Measurements from ENCODE around the gene MIPOL1. TPM values are rescaled to one million over a fixed set of nuclear protein-coding genes. Genes with fewer than 3 reads are reported as not detected.

MIPOL1 gene
- total RNA-seq, 4 donors from 2014 or later = 4.8 to 21.5 (median 11.8) TPM

GRCh38 chr14:37343307-37344094 is 145.8 kb downstream of the MIPOL1 start:
- intact Hi-C loops (cut with DNase I; ENCODE audit: low total_unique reads) = no loop called here
- WGBS, 2 donors (ENCODE audit: low coverage in 1 of 2) = 26 to 31% methylated on average over 3 of the region's 3 CpGs
- in situ Hi-C loops (cut with MboI; ENCODE audit: low pct_ligation_motif_present in 1 of 4, low pct_unique_long_range_greater_than_20kb in 1 of 4, low sequenced_read_pairs in 3 of 4) = no loop called here
- Histone ChIP-seq H3K9me3 (no peaks in the 10 kb centered on the region), H3K27ac (no peak overlapping the region), H3K36me3 (no peaks in the 10 kb centered on the region), H3K4me3 (no peak overlapping the region), H3K27me3 (no peaks in the 10 kb centered on the region), H3K4me1 (peaks cover 0 to 6% (median 0%) of the 10 kb centered on the region in 4 donors)
- TF ChIP-seq POLR2A (IDR thresholded peaks at IDR 0.05) (no peak), POLR2AphosphoS5 (IDR thresholded peaks at IDR 0.05) (no peak), CTCF (IDR thresholded peaks at IDR 0.05) (no peak), EP300 (IDR thresholded peaks at IDR 0.05; ENCODE audit: low read depth) (no peak)
- DNase-seq = no peak

GRCh38 chr14:37363661-37364060 is 165.9 kb downstream of the MIPOL1 start:
- Histone ChIP-seq H3K27me3 (no peaks in the 10 kb centered on the region), H3K36me3 (no peaks in the 10 kb centered on the region), H3K4me1 (no peaks in the 10 kb centered on the region), H3K27ac (no peak overlapping the region), H3K4me3 (no peak overlapping the region), H3K9me3 (peaks cover 0 to 3% of the 10 kb centered on the region in 2 donors)
- in situ Hi-C loops (cut with MboI; ENCODE audit: low pct_ligation_motif_present in 1 of 4, low pct_unique_long_range_greater_than_20kb in 1 of 4, low sequenced_read_pairs in 3 of 4) (no loop called here), intact Hi-C loops (cut with DNase I; ENCODE audit: low total_unique reads) (no loop called here)
- WGBS, 2 donors (ENCODE audit: low coverage in 1 of 2) = 89% methylated on average over 9 of the region's 9 CpGs; no CpG with 5 or more reads in 1 of the 2 donors
- DNase-seq = no peak
- TF ChIP-seq EP300 (IDR thresholded peaks at IDR 0.05; ENCODE audit: low read depth) (no peak), POLR2A (IDR thresholded peaks at IDR 0.05) (no peak), CTCF (IDR thresholded peaks at IDR 0.05) (no peak), POLR2AphosphoS5 (IDR thresholded peaks at IDR 0.05) (no peak)

GRCh38 chr14:37369425-37369824 is 171.7 kb downstream of the MIPOL1 start:
- Histone ChIP-seq H3K27ac (no peak overlapping the region), H3K4me3 (no peak overlapping the region), H3K4me1 (no peaks in the 10 kb centered on the region), H3K27me3 (no peaks in the 10 kb centered on the region), H3K36me3 (no peaks in the 10 kb centered on the region), H3K9me3 (peaks cover 0 to 3% of the 10 kb centered on the region in 2 donors)
- DNase-seq = no peak
- in situ Hi-C loops (cut with MboI; ENCODE audit: low pct_ligation_motif_present in 1 of 4, low pct_unique_long_range_greater_than_20kb in 1 of 4, low sequenced_read_pairs in 3 of 4) (no loop called here), intact Hi-C loops (cut with DNase I; ENCODE audit: low total_unique reads) (no loop called here)
- 37 to 53% methylated on average over 5 of the region's 5 CpGs for WGBS, 2 donors (ENCODE audit: low coverage in 1 of 2)
- no peak for TF ChIP-seq POLR2A (IDR thresholded peaks at IDR 0.05)
- no peak for TF ChIP-seq POLR2AphosphoS5 (IDR thresholded peaks at IDR 0.05)
- TF ChIP-seq EP300 (IDR thresholded peaks at IDR 0.05; ENCODE audit: low read depth) = no peak
- no peak for TF ChIP-seq CTCF (IDR thresholded peaks at IDR 0.05)

- H3K27ac ChIP-seq = no peak overlapping the region
- H3K4me1 ChIP-seq = no peaks in the 10 kb centered on the region
- H3K9me3 ChIP-seq = no peaks in the 10 kb centered on the region
- H3K4me3 ChIP-seq = no peak overlapping the region
- TF ChIP-seq POLR2AphosphoS5 (IDR thresholded peaks at IDR 0.05) (no peak), POLR2A (IDR thresholded peaks at IDR 0.05) (no peak)
- no peaks in the 10 kb centered on the region for H3K27me3 ChIP-seq
- in situ Hi-C loops (cut with MboI; ENCODE audit: low pct_ligation_motif_present in 1 of 4, low pct_unique_long_range_greater_than_20kb in 1 of 4, low sequenced_read_pairs in 3 of 4) = no loop called here
- H3K36me3 ChIP-seq = no peaks in the 10 kb centered on the region
- intact Hi-C loops (cut with DNase I; ENCODE audit: low total_unique reads) = no loop called here
- DNase-seq = no peak
Measured at GRCh38 chr14:37375566-37375965, 177.8 kb downstream of the MIPOL1 start.
